Measurements from ENCODE around the gene SHISA3.
A peak's percentile ranks its signal among the peaks of the same experiment; 100 is the strongest.

The SHISA3 gene

GRCh38 chr4:42399393-42399792 lies 2.1 kb downstream of the SHISA3 start:
- FAIRE-seq: peak; percentile 59

GRCh38 chr4:42401171-42401570 lies 3.9 kb downstream of the SHISA3 start:
- FAIRE-seq: peak; percentile 60
- no peak for DNase-seq (ENCODE audit: insufficient read length, low spot score)
- TF ChIP-seq PAX5 (IDR thresholded peaks at IDR 0.05; ENCODE audit: insufficient read depth, low read length, severe bottlenecking): no peak
- TF ChIP-seq POLR2AphosphoS5 (IDR thresholded peaks at IDR 0.05; ENCODE audit: low read depth, low read length): no peak
- TF ChIP-seq POU2F2 (IDR thresholded peaks at IDR 0.05; ENCODE audit: low read depth, low read length): no peak
- TF ChIP-seq TAF1 (IDR thresholded peaks at IDR 0.05; ENCODE audit: low read depth, low read length): no peak
- no peak for TF ChIP-seq SPI1 (IDR thresholded peaks at IDR 0.05; ENCODE audit: low read depth, low read length)

More at GRCh38 chr4:42399393-42399792, 2.1 kb downstream of the SHISA3 start:
- no peak for DNase-seq (ENCODE audit: insufficient read length, low spot score)
- no peak for TF ChIP-seq POLR2A (IDR thresholded peaks at IDR 0.05; ENCODE audit: low read depth, low read length)
- no peak for TF ChIP-seq PAX5 (IDR thresholded peaks at IDR 0.05; ENCODE audit: insufficient read depth, low read length, severe bottlenecking)
- TF ChIP-seq SPI1 (IDR thresholded peaks at IDR 0.05; ENCODE audit: low read depth, low read length): no peak
- no peak for TF ChIP-seq TAF1 (IDR thresholded peaks at IDR 0.05; ENCODE audit: low read depth, low read length)
- no peak for TF ChIP-seq POU2F2 (IDR thresholded peaks at IDR 0.05; ENCODE audit: low read depth, low read length)
- TF ChIP-seq POLR2AphosphoS5 (IDR thresholded peaks at IDR 0.05; ENCODE audit: low read depth, low read length): no peak

- TF ChIP-seq POLR2A (IDR thresholded peaks at IDR 0.05; ENCODE audit: low read depth, low read length) (no peak), PAX5 (IDR thresholded peaks at IDR 0.05; ENCODE audit: insufficient read depth, low read length, severe bottlenecking) (no peak), SPI1 (IDR thresholded peaks at IDR 0.05; ENCODE audit: low read depth, low read length) (no peak), POLR2AphosphoS5 (IDR thresholded peaks at IDR 0.05; ENCODE audit: low read depth, low read length) (no peak)
- DNase-seq (ENCODE audit: insufficient read length, low spot score) (no peak), FAIRE-seq (peak; percentile 40)
Measured at GRCh38 chr4:42404001-42404400, 6.7 kb downstream of the SHISA3 start.

GRCh38 chr4:42410446-42410845 lies 13.2 kb downstream of the SHISA3 start:
- TF ChIP-seq POLR2A (IDR thresholded peaks at IDR 0.05; ENCODE audit: low read depth, low read length) (no peak), POU2F2 (IDR thresholded peaks at IDR 0.05; ENCODE audit: low read depth, low read length) (no peak), SPI1 (IDR thresholded peaks at IDR 0.05; ENCODE audit: low read depth, low read length) (no peak), TAF1 (IDR thresholded peaks at IDR 0.05; ENCODE audit: low read depth, low read length) (no peak), PAX5 (IDR thresholded peaks at IDR 0.05; ENCODE audit: insufficient read depth, low read length, severe bottlenecking) (no peak), POLR2AphosphoS5 (IDR thresholded peaks at IDR 0.05; ENCODE audit: low read depth, low read length) (no peak)
- DNase-seq (ENCODE audit: insufficient read length, low spot score) (no peak), FAIRE-seq (no peak)

GRCh38 chr4:42411803-42412202 lies 14.5 kb downstream of the SHISA3 start:
- no peak for FAIRE-seq
- TF ChIP-seq PAX5 (IDR thresholded peaks at IDR 0.05; ENCODE audit: insufficient read depth, low read length, severe bottlenecking): no peak
- TF ChIP-seq SPI1 (IDR thresholded peaks at IDR 0.05; ENCODE audit: low read depth, low read length): no peak

GRCh38 chr4:42412251-42412650 lies 15.0 kb downstream of the SHISA3 start:
- DNase-seq (ENCODE audit: insufficient read length, low spot score) (no peak), FAIRE-seq (no peak)
- TF ChIP-seq POLR2A (IDR thresholded peaks at IDR 0.05; ENCODE audit: low read depth, low read length) (no peak), POU2F2 (IDR thresholded peaks at IDR 0.05; ENCODE audit: low read depth, low read length) (no peak), SPI1 (IDR thresholded peaks at IDR 0.05; ENCODE audit: low read depth, low read length) (no peak), POLR2AphosphoS5 (IDR thresholded peaks at IDR 0.05; ENCODE audit: low read depth, low read length) (no peak), PAX5 (IDR thresholded peaks at IDR 0.05; ENCODE audit: insufficient read depth, low read length, severe bottlenecking) (no peak), TAF1 (IDR thresholded peaks at IDR 0.05; ENCODE audit: low read depth, low read length) (no peak)

More at GRCh38 chr4:42411803-42412202, 14.5 kb downstream of the SHISA3 start:
- no peak for DNase-seq (ENCODE audit: insufficient read length, low spot score)

GRCh38 chr4:42415281-42415680 lies 18.0 kb downstream of the SHISA3 start:
- no peak for DNase-seq (ENCODE audit: insufficient read length, low spot score)
- TF ChIP-seq POLR2A (IDR thresholded peaks at IDR 0.05; ENCODE audit: low read depth, low read length) (no peak), POLR2AphosphoS5 (IDR thresholded peaks at IDR 0.05; ENCODE audit: low read depth, low read length) (no peak), SPI1 (IDR thresholded peaks at IDR 0.05; ENCODE audit: low read depth, low read length) (no peak), TAF1 (IDR thresholded peaks at IDR 0.05; ENCODE audit: low read depth, low read length) (no peak), POU2F2 (IDR thresholded peaks at IDR 0.05; ENCODE audit: low read depth, low read length) (no peak), PAX5 (IDR thresholded peaks at IDR 0.05; ENCODE audit: insufficient read depth, low read length, severe bottlenecking) (no peak)
- no peak for FAIRE-seq

- DNase-seq (ENCODE audit: insufficient read length, low spot score): no peak
- no peak for FAIRE-seq
- TF ChIP-seq SPI1 (IDR thresholded peaks at IDR 0.05; ENCODE audit: low read depth, low read length) (peak; percentile 58), TAF1 (IDR thresholded peaks at IDR 0.05; ENCODE audit: low read depth, low read length) (no peak), PAX5 (IDR thresholded peaks at IDR 0.05; ENCODE audit: insufficient read depth, low read length, severe bottlenecking) (no peak)
Measured at GRCh38 chr4:42416017-42416416, 18.7 kb downstream of the SHISA3 start.

- no peak for FAIRE-seq
Measured at GRCh38 chr4:42417550-42417949, 20.3 kb downstream of the SHISA3 start.

GRCh38 chr4:42420140-42420539 lies 22.9 kb downstream of the SHISA3 start:
- FAIRE-seq: no peak
- TF ChIP-seq POU2F2 (IDR thresholded peaks at IDR 0.05; ENCODE audit: low read depth, low read length) (no peak), POLR2A (IDR thresholded peaks at IDR 0.05; ENCODE audit: low read depth, low read length) (no peak), POLR2AphosphoS5 (IDR thresholded peaks at IDR 0.05; ENCODE audit: low read depth, low read length) (no peak), PAX5 (IDR thresholded peaks at IDR 0.05; ENCODE audit: insufficient read depth, low read length, severe bottlenecking) (no peak), SPI1 (IDR thresholded peaks at IDR 0.05; ENCODE audit: low read depth, low read length) (no peak), TAF1 (IDR thresholded peaks at IDR 0.05; ENCODE audit: low read depth, low read length) (no peak)
- DNase-seq (ENCODE audit: insufficient read length, low spot score): no peak

More at GRCh38 chr4:42417550-42417949, 20.3 kb downstream of the SHISA3 start:
- TF ChIP-seq POLR2A (IDR thresholded peaks at IDR 0.05; ENCODE audit: low read depth, low read length) (no peak), TAF1 (IDR thresholded peaks at IDR 0.05; ENCODE audit: low read depth, low read length) (no peak), PAX5 (IDR thresholded peaks at IDR 0.05; ENCODE audit: insufficient read depth, low read length, severe bottlenecking) (no peak), POU2F2 (IDR thresholded peaks at IDR 0.05; ENCODE audit: low read depth, low read length) (no peak), SPI1 (IDR thresholded peaks at IDR 0.05; ENCODE audit: low read depth, low read length) (no peak), POLR2AphosphoS5 (IDR thresholded peaks at IDR 0.05; ENCODE audit: low read depth, low read length) (no peak)
- no peak for DNase-seq (ENCODE audit: insufficient read length, low spot score)
